ENCODE measurements around the gene TREX2. TPM values are rescaled to one million over a fixed set of nuclear protein-coding genes. Genes with fewer than 3 reads are reported as not detected.

Gene TREX2
- total and polyA plus RNA-seq, 2 donors (not counting 1 experiment from before 2014, with no cell fraction given) = 3.3 to 3.8 TPM

- Histone ChIP-seq H3K4me3 (ENCODE audit: control extremely low read depth in 1 of 5, extremely low read depth in 1 of 5, insufficient read depth in 1 of 5, low read depth in 2 of 5, low read length in 4 of 5) (no peak overlapping the region), H3K4me2 (replicated peaks; ENCODE audit: low read depth, low read length, poor library complexity, severe bottlenecking) (no peak overlapping the region), H3K27ac (ENCODE audit: low read length in 2 of 2) (no peak overlapping the region), H3K36me3 (replicated peaks in 1 of 2; ENCODE audit: control extremely low read depth in 1 of 2, control insufficient read depth in 1 of 2, extremely low read depth in 1 of 2, insufficient read depth in 2 of 2, low read length in 1 of 2) (no peaks in the 10 kb centered on the region), H3K79me2 (ENCODE audit: control insufficient read depth, insufficient read depth, low read length) (no peaks in the 10 kb centered on the region), H3K27me3 (replicated peaks in 1 of 4; ENCODE audit: control extremely low read depth in 1 of 4, control insufficient read depth in 3 of 4, insufficient read depth in 4 of 4, low read length in 3 of 4) (no peaks in the 10 kb centered on the region), H3K9ac (ENCODE audit: low read length) (no peak overlapping the region), H2AFZ (ENCODE audit: insufficient read depth, low read depth, low read length, poor library complexity, severe bottlenecking) (no peak overlapping the region), H4K20me1 (ENCODE audit: control insufficient read depth, insufficient read depth, low read length, poor library complexity, severe bottlenecking) (no peaks in the 10 kb centered on the region), H3K4me1 (ENCODE audit: control insufficient read depth in 2 of 2, insufficient read depth in 2 of 2, low read length in 2 of 2) (no peaks in the 10 kb centered on the region), H3K9me3 (ENCODE audit: control extremely low read depth in 1 of 3, control insufficient read depth in 2 of 3, insufficient read depth in 1 of 3, low read length in 2 of 3) (no peaks in the 10 kb centered on the region)
- TF ChIP-seq EZH2 (IDR thresholded peaks at IDR 0.05; ENCODE audit: borderline replicate concordance, insufficient read depth, low read depth, low read length, poor library complexity, severe bottlenecking) (no peak), CTCF (IDR thresholded peaks at IDR 0.05) (no peak)
- CTCF ChIA-PET = interaction anchor here (0.6 kb wide), 1 partner anchor 72 kb away, joined by 3 read pairs; no protein-coding TSS in a partner anchor
- Mint-ChIP-seq H3K27ac (no peak overlapping the region), H3K4me1 (no peaks in the 10 kb centered on the region), H3K4me3 (no peak overlapping the region), H3K27me3 (peaks cover 3% of the 10 kb centered on the region), H3K9me3 (ENCODE audit: insufficient read depth) (no peaks in the 10 kb centered on the region)
- ATAC-seq (ENCODE audit: low read depth) (no peak), DNase-seq (no peak)
- POLR2A ChIA-PET = no interaction called here
- 48% methylated on average over 3 of the region's 8 CpGs for WGBS (ENCODE audit: insufficient coverage)
- intact Hi-C loops (cut with micrococcal nuclease) = no loop called here
Observed at GRCh38 chrX:153438532-153438931, 7.3 kb downstream of the TREX2 start.

GRCh38 chrX:153435845-153436244 is 10.0 kb downstream of the TREX2 start:
- H3K4me3 ChIP-seq (ENCODE audit: control extremely low read depth in 1 of 5, extremely low read depth in 1 of 5, insufficient read depth in 1 of 5, low read depth in 2 of 5, low read length in 4 of 5) = no peak overlapping the region
- no peaks in the 10 kb centered on the region for H3K36me3 ChIP-seq (replicated peaks in 1 of 2; ENCODE audit: control extremely low read depth in 1 of 2, control insufficient read depth in 1 of 2, extremely low read depth in 1 of 2, insufficient read depth in 2 of 2, low read length in 1 of 2)
- H3K27ac ChIP-seq (ENCODE audit: low read length in 2 of 2) = no peak overlapping the region
- Mint-ChIP-seq H3K9me3 (ENCODE audit: insufficient read depth) (no peaks in the 10 kb centered on the region), H3K4me3 (no peak overlapping the region), H3K27ac (no peak overlapping the region), H3K4me1 (no peaks in the 10 kb centered on the region), H3K27me3 (peaks cover 3% of the 10 kb centered on the region)
- no peaks in the 10 kb centered on the region for H3K27me3 ChIP-seq (replicated peaks in 1 of 4; ENCODE audit: control extremely low read depth in 1 of 4, control insufficient read depth in 3 of 4, insufficient read depth in 4 of 4, low read length in 3 of 4)
- no peak overlapping the region for H3K9ac ChIP-seq (ENCODE audit: low read length)
- no peaks in the 10 kb centered on the region for H3K4me1 ChIP-seq (ENCODE audit: control insufficient read depth in 2 of 2, insufficient read depth in 2 of 2, low read length in 2 of 2)
- intact Hi-C loops (cut with micrococcal nuclease) = no loop called here
- no peaks in the 10 kb centered on the region for H4K20me1 ChIP-seq (ENCODE audit: control insufficient read depth, insufficient read depth, low read length, poor library complexity, severe bottlenecking)
- peaks cover 0 to 2% (median 0%) of the 10 kb centered on the region in 3 donors for H3K9me3 ChIP-seq (ENCODE audit: control extremely low read depth in 1 of 3, control insufficient read depth in 2 of 3, insufficient read depth in 1 of 3, low read length in 2 of 3)
- no peak overlapping the region for H2AFZ ChIP-seq (ENCODE audit: insufficient read depth, low read depth, low read length, poor library complexity, severe bottlenecking)
- H3K4me2 ChIP-seq (replicated peaks; ENCODE audit: low read depth, low read length, poor library complexity, severe bottlenecking) = no peak overlapping the region
- no peak for DNase-seq
- CTCF ChIA-PET = no interaction called here
- WGBS (ENCODE audit: insufficient coverage) = no CpG with 5 or more reads among the region's 3 CpGs
- no peak for ATAC-seq (ENCODE audit: low read depth)
- TF ChIP-seq EZH2 (IDR thresholded peaks at IDR 0.05; ENCODE audit: borderline replicate concordance, insufficient read depth, low read depth, low read length, poor library complexity, severe bottlenecking) = no peak
- no peak for TF ChIP-seq CTCF (IDR thresholded peaks at IDR 0.05)
- H3K79me2 ChIP-seq (ENCODE audit: control insufficient read depth, insufficient read depth, low read length) = no peaks in the 10 kb centered on the region
- POLR2A ChIA-PET = no interaction called here
